H1 (cell line): ENCODE measurements around the gene PUS7L.
A peak's percentile ranks its signal among the peaks of the same experiment; 100 is the strongest.

Experiments
- CREB1 ChIP-seq: IDR thresholded peaks from 2 replicates; pipeline ENCODE4 v1.6.1; 2012; ENCODE audit warnings: inconsistent platforms
- CTCF ChIP-seq, 3 experiments: IDR thresholded peaks; 1 replicate in 2 of 3; 2 replicates in 1 of 3; pipeline versions ENCODE4 v1.5.1 to v1.6.1; 2011; ENCODE audit warnings: low read length in 3 of 3, mild to moderate bottlenecking in 3 of 3, inconsistent platforms in 2 of 3, low read depth in 1 of 3, moderate library complexity in 1 of 3; ENCODE audit not compliant: insufficient read depth in 1 of 3; ENCODE audit errors: control extremely low read depth in 1 of 3
- EP300 ChIP-seq, 2 experiments: IDR thresholded peaks; 1 replicate in 1 of 2; 2 replicates in 1 of 2; pipeline ENCODE4 v1.6.1; 2011 to 2012; ENCODE audit warnings: low read depth in 2 of 2, low read length in 2 of 2, mild to moderate bottlenecking in 2 of 2, borderline replicate concordance in 1 of 2, inconsistent platforms in 1 of 2, moderate library complexity in 1 of 2
- EZH2 ChIP-seq: fragments of 200-600 bp; sonication (generic); IDR thresholded peaks from 2 replicates; pipeline ENCODE4 v1.7.1; 2012; ENCODE audit warnings: low read depth, mild to moderate bottlenecking, moderate library complexity, low read length, inconsistent platforms; ENCODE audit not compliant: severe bottlenecking
- GTF2F1 ChIP-seq: IDR thresholded peaks from 2 replicates; pipeline ENCODE4 v1.6.1; 2012; ENCODE audit warnings: low read depth, low read length, improper control_type of control experiment, borderline replicate concordance
- POLR2A ChIP-seq, 2 experiments: IDR thresholded peaks; 1 replicate in 1 of 2; 2 replicates in 1 of 2; pipeline ENCODE4 v1.6.1; 2011; ENCODE audit warnings: low read depth in 2 of 2, low read length in 2 of 2, mild to moderate bottlenecking in 2 of 2; ENCODE audit errors: control extremely low read depth in 1 of 2
- POLR2AphosphoS5 ChIP-seq: IDR thresholded peaks from 2 replicates; pipeline ENCODE4 v1.6.1; 2011; ENCODE audit warnings: low read depth, low read length
- RAD21 ChIP-seq, 2 experiments: IDR thresholded peaks in 1 of 2; conservative IDR thresholded peaks in 1 of 2; 2 replicates each; pipeline ENCODE4 v1.6.1; 2011; ENCODE audit warnings: low read depth in 2 of 2, low read length in 2 of 2, improper control_type of control experiment in 1 of 2, inconsistent platforms in 1 of 2, mild to moderate bottlenecking in 1 of 2, moderate library complexity in 1 of 2
- RNF2 ChIP-seq: fragments of 200-900, 300-1000 bp; sonication (generic); IDR thresholded peaks from 2 replicates; pipeline ENCODE4 v1.7.1; 2016; ENCODE audit warnings: borderline replicate concordance, low read depth, mild to moderate bottlenecking, antibody characterized with exemption, low read length; ENCODE audit not compliant: poor library complexity, severe bottlenecking; ENCODE audit errors: missing control alignments
- TAF7 ChIP-seq: optimal IDR thresholded peaks from 2 replicates; pipeline ENCODE3; 2011; ENCODE audit warnings: low read depth, mild to moderate bottlenecking, inconsistent platforms, low read length, moderate library complexity, borderline replicate concordance
- ZNF274 ChIP-seq: IDR thresholded peaks from 2 replicates; pipeline ENCODE4 v1.7.0; 2012; ENCODE audit warnings: low read length, borderline replicate concordance; ENCODE audit errors: extremely low read depth
- TF ChIP-seq, protein P1 (sequence below): IDR thresholded peaks from 2 replicates; pipeline ENCODE4 v1.6.1; 2012; ENCODE audit warnings: low read length, inconsistent platforms

DNA sequence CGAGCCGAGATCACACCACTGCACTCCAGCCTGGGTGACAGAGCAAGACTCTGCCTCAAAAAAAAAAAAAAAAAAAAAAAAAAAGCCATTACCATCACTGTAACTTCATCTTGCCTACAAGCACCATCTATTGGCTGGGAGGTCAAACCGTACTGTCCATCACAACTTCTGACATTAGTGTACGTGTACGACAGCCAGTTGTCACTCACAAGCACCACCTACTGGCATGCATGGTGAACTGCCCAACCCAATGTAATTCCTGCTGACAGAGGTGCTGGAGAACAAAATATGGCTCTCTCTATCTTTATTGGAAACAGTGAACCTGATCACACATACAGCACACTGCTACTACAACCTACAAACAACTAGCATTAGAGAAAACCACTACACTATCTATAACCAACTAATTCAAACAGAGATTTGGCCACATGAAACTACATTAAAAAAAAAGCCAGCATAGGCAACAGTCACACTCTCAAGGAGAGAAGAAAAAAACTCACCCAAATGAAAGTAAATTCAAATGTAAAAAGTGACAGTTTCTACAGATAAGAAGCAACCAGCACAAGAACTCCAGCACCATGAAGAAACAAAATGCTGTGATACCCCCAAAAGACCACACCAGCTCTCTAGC lies 82.3 kb downstream of the PUS7L start:
- TF ChIP-seq CTCF (IDR thresholded peaks at IDR 0.05; ENCODE audit: control extremely low read depth in 1 of 3, insufficient read depth in 1 of 3, low read depth in 1 of 3, low read length in 3 of 3) (peak; percentile 59 to 78 (median 70)), RAD21 (IDR thresholded peaks at IDR 0.05 in 1 of 2, conservative IDR thresholded peaks at IDR 0.05 in 1 of 2; ENCODE audit: low read depth in 2 of 2, low read length in 2 of 2) (peak; percentile 57 to 64), TAF7 (no peak), POLR2A (IDR thresholded peaks at IDR 0.05; ENCODE audit: control extremely low read depth in 1 of 2, low read depth in 2 of 2, low read length in 2 of 2) (no peak), RNF2 (no peak), CREB1 (no peak), EZH2 (no peak), ZNF274 (no peak), POLR2AphosphoS5 (no peak), EP300 (IDR thresholded peaks at IDR 0.05; ENCODE audit: borderline replicate concordance in 1 of 2, low read depth in 2 of 2, low read length in 2 of 2) (no peak), GTF2F1 (no peak)
- TF ChIP-seq, protein P1, sequence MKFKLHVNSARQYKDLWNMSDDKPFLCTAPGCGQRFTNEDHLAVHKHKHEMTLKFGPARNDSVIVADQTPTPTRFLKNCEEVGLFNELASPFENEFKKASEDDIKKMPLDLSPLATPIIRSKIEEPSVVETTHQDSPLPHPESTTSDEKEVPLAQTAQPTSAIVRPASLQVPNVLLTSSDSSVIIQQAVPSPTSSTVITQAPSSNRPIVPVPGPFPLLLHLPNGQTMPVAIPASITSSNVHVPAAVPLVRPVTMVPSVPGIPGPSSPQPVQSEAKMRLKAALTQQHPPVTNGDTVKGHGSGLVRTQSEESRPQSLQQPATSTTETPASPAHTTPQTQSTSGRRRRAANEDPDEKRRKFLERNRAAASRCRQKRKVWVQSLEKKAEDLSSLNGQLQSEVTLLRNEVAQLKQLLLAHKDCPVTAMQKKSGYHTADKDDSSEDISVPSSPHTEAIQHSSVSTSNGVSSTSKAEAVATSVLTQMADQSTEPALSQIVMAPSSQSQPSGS: no peak
